Hematopoietic multipotent progenitor cell treated with erythropoietin and hydrocortisone succinate and interleukin-3 and kit ligand, for 6 days (in vitro differentiated cells): ENCODE data around the gene URM1.
A peak's percentile ranks its signal among the peaks of the same experiment; 100 is the strongest.
"Not testable (repeated sequence)": the region's sequence is repeated elsewhere in the genome, so short reads cannot be mapped to it uniquely, and the experiment has no call there.

Experiments used
- DNase-seq: peaks from one replicate; pipeline ENCODE4 v3.0.0-alpha.2; 2015

Gene URM1

GRCh38 chr9:128411364-128412119 is 40.4 kb downstream of the URM1 start:
- DNase-seq = no peak

DNA sequence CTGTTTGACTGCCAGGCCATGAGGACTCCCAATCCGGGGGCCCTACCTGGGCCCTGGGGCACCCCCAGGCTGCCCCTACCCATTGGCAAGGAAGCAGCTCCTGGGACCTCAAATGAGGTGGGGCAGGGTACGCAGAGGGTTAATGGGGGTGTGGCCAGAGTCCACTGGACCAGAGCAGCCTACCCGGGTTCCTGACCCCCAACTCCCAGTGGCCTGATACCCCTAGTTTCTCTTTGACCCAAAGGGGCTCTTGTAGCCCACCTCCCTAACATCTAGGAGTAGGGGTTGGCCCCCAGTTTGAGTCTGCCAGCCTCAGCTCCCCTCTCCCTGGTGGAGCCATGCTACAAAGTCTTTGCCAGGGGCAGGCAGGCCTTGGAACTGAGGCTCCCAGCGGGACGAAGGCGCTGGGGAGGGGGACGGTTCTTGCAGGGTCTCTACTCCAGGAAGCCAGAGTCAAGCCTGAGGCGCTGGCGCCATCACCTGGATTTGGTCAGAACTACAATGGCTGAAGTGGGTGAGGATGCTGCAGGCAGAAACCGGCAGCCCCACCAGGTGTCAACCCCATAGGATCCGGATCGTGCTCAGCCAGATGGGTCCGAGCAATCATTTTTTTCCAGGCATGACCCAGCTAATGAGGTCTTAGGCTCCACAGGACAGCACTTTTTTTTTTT is 41.1 kb downstream of the URM1 start:
- DNase-seq = peak; percentile 54

GRCh38 chr9:128413728-128414127 is 42.6 kb downstream of the URM1 start:
- DNase-seq = not testable (repeated sequence)

DNA sequence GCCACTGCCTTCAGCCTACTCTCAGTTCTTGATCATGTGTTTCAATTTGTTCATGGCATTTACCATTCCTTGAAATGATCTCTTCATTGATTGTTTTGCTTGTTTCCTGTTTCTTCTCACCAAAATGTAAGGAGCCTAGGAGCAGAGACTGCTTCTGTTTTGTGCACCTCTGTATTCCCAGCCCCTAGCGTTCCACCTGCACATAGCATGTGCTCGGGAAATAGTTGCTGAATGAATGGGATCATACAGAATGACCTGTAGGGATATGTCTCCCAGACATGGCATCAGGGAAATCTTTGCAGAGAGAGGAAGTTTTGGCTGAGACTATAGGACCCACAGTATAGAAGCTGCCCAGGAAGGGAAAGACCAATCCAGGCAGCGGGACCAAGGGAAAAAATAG is 43.3 kb downstream of the URM1 start:
- no peak for DNase-seq

GRCh38 chr9:128415281-128415680 is 44.1 kb downstream of the URM1 start:
- no peak for DNase-seq

DNA sequence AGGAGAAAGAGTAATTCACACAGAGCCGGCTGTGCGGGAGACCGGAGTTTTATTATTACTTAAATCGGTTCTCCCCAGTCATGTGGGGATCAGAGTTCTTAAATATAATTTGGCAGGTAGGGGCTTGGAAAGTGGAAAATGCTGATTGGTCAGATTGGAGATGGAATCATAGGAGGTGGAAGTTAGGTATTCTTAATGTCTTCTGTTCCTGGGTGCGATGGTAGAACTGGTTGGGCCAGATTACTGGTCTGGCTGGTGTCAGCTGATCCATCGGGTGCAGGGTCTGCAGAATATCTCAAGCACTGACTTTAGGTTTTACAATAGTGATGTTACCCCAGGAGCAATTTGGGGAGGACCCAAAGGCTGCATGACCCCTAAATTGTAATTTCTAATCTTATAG is 44.8 kb downstream of the URM1 start:
- DNase-seq = no peak

DNA sequence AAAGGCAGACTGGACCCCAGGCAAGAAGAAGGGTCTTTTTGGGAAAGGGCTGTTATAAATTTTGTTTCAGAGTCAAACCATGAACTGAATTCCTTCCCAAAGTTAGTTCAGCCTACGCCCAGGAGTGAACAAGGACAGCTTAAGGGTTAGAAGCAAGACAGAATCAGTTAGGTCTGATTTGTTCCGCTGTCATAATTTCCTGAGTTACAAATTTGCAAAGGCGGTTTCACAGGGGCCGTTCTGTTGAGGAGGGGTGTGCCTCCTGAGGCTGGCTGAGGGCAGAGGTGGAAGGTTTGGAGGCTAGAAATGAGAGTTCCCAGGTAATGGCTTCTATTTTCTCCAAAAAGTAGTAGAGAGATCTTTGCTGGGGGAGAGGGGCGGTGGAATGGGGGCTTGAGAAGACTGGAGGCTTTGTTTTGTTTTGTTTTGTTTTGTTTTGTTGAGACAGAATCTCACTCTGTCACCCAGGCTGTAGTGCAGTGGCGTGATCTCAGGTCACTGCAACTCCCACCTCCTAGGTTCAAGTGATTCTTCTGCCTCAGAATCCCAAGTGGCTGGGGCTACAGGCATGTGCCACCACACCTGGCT is 45.4 kb downstream of the URM1 start:
- DNase-seq = no peak

GRCh38 chr9:128419061-128419925 is 48.1 kb downstream of the URM1 start:
- DNase-seq = peak; percentile 53

GRCh38 chr9:128420060-128420650 is 49.0 kb downstream of the URM1 start:
- DNase-seq = peak; percentile 80

GRCh38 chr9:128420651-128421481 is 49.7 kb downstream of the URM1 start, which contains the start of gene CERCAM:
TSS of gene CERCAM (plus strand) at chr9:128420857. CDS start at chr9:128420878, 21 bp downstream.
- DNase-seq = peak; percentile 61

DNA sequence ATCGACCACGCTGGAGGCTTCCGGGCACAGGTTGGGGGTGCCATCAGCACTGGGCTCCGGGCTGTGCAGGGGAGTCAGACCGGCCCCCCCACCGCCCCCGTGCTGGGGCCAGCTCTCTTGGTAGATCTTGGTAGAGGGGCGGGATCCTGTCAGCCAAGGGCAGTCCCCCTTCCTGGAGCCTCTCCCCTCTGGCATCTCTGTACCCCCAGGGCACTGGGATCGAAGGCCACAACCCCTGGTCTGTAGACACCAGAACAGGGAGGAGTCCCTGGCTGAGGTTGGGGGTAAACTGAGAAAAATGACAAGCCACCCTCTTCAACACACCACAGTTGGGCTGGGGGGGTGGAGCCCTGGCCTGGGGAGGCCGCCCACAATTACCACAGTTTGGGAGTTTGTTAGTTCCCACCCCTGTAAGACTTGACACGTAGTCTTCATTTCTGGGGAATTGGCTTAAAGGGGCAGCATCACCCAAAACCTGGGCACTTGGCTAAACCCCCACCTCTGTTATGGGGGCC is 50.4 kb downstream of the URM1 start:
- peak; percentile 74 for DNase-seq

DNA sequence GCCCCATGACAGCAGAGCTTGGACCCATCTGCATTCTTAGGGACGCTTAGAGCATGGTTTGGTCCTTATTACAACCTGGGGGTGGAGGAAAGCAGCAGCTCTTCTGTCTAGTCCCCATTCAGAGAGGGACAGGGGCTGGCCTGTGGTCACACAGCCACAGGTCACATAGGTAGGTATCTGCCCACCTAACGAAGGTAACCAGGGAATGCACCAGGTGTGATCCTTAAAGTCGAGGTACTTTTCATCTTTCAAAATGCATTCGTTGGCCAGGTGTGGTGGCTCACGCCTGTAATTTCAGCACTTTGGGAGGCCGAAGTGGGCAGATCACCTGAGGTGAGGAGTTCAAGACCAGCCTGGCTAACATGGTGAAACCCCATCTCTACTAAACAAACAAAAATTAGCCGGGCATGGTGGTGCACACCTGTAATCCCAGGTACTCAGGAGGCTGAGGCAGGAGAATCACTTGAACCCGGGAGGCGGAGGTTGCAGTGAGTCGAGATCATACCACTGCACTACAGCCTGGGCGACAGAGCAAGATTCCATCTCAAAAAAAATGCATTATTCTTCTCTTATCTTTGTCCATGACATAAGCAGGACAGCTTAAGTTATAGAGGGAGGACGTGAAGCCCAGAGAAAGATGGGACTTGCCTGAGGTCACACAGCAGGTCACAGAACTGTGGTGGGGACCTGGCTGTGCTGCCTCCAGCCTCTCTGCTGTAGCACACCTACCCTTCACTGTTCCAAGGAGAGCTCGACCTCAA is 51.0 kb downstream of the URM1 start:
- not testable (repeated sequence) for DNase-seq

DNA sequence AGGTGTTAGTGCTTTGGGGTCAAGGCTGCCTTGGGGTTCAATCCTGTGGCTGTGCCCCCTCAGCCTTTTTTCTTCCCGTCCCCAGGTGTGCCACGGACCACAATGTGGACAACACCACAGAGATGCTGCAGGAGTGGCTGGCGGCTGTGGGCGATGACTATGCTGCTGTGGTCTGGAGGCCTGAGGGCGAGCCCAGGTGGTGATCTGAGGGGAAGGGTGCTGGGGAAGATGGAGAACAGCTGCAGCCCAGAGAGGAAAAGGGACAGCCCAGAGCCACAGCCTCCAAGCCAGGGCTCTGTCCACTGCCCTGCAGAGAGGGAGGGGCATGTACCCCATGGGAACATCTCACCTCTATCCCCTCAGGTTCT is 51.6 kb downstream of the URM1 start:
- DNase-seq = no peak

DNA sequence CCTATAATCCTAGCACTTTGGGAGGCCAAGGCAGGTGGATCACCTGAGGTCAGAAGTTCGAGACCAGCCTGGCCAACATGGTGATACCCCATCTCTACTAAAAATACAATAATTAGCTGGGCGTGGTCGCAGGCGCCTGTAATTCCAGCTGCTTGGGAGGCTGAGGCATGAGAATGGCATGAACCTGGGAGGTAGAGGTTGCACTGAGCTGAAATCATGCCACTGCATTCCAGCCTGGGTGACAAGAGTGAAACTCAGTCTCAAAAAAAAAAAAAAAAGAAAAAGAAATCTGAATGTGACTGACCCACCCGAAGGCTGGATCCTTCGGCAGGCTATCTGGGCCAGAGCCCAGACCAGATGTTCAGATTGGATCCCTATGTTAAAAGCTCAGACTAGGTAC is 52.2 kb downstream of the URM1 start:
- DNase-seq = not testable (repeated sequence)

DNA sequence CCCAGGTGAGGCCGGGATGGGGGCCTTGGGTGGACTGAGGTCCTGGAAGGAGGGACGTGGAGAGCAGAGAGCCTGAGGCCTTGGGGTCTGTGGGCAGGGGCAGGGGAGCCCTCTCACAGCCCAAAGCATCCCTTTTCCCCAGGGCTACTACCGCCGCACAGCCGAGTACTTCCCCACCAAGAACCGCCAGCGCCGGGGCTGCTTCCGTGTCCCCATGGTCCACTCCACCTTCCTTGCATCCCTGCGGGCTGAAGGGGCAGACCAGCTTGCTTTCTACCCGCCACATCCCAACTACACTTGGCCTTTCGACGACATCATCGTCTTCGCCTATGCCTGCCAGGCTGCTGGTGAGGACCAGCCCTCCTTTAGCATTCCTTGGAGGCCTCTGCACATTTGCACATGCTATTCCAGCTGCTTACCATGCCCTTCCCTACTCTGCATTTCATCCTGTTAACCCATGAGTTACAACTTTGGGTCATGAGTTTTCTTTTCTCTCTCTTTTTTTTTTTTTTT is 53.1 kb downstream of the URM1 start:
- DNase-seq = no peak

DNA sequence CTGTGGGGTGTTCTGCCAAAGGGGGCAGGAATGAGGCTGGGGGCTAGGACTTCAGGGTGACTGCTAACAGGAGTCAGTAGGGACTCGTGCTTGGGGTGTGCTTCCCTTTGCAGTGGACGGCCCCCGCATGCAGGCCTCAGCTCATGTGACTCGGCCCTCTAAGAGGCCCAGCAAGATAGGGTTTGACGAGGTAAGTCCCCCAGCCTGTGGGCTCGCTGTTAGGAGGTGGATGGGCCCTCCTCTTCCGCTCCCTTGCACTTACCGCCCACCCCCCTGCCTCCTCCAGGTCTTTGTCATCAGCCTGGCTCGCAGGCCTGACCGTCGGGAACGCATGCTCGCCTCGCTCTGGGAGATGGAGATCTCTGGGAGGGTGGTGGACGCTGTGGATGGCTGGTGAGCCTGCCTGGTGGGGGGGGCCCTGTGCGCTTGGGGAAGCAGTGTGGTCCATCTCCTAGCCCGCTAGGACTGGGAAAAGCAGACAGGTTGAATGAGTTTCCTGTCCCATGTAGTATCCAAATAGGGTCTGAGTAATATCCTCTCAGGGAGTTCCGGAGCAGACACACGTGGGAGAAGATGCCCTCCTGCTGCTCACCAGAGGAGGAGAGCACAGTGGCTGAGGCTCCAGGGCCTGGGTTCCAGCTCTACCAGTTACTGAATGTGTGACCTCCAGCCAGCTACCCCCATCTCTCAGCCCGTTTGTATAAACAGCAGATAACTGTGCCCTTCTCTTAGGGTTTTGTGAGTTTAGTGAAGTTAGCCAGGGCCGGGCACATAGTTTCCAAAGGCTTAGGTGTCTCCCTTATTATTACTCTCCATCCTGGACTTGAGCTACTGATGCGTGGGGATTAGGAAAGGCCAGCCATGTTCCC is 57.7 kb downstream of the URM1 start:
- no peak for DNase-seq

DNA sequence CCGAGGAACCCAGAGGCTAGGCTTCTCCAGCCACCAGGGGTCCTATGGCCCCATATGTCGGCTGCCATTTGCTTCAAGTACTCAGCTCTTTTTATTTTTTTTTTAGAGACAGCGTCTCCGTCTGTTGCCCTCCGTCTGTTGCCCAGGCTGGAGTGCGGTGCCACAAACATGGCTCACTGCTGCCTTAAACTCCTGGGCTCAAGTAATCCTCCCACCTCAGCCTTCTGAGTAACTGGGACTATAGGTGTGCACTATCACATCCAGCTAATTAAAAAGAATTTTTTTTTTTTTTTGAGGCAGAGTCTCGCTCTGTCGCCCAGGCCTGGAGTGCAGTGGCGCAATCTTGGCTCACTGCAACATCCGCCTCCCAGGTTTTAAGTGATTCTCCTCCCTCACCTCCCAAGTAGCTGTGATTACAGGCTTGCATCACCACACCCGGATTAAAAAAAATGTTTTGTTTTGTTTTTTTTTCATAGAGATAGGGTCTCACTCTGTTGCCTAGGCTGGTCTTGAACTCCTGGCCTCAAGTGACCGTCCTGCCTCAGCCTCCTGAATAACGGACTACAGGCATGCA is 58.4 kb downstream of the URM1 start:
- no peak for DNase-seq

DNA sequence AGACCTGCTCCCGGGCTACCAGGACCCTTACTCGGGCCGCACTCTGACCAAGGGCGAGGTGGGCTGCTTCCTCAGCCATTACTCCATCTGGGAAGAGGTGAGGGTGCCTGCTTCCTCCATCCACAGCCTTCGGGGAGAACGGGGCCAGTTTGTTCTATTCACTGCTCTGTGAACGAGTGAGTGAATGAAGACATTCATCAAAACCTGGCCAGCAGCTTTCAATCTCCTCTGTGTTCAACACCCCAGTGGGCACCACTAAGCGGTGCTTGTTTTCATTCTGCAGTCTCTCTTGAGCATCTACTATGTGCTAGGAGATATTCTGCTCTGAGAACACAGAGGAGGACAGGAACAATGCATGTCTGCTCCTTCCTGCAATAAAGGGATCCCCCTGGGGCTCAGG is 60.0 kb downstream of the URM1 start:
- no peak for DNase-seq

GRCh38 chr9:128434340-128434739 is 63.2 kb downstream of the URM1 start:
- DNase-seq = no peak
